NCI-H526 treated with DMSO at 0.1 percent for 48 hours (cell line): ENCODE results near the gene EMC7.
A peak's percentile ranks its signal among the peaks of the same experiment; 100 is the strongest.
"Not testable (repeated sequence)": the region's sequence is repeated elsewhere in the genome, so short reads cannot be mapped to it uniquely, and the experiment has no call there.

Experiments used
- DNase-seq: peaks from one replicate; lab custom pipeline; 2025; lab: John Stamatoyannopoulos, UW

The EMC7 gene

DNA sequence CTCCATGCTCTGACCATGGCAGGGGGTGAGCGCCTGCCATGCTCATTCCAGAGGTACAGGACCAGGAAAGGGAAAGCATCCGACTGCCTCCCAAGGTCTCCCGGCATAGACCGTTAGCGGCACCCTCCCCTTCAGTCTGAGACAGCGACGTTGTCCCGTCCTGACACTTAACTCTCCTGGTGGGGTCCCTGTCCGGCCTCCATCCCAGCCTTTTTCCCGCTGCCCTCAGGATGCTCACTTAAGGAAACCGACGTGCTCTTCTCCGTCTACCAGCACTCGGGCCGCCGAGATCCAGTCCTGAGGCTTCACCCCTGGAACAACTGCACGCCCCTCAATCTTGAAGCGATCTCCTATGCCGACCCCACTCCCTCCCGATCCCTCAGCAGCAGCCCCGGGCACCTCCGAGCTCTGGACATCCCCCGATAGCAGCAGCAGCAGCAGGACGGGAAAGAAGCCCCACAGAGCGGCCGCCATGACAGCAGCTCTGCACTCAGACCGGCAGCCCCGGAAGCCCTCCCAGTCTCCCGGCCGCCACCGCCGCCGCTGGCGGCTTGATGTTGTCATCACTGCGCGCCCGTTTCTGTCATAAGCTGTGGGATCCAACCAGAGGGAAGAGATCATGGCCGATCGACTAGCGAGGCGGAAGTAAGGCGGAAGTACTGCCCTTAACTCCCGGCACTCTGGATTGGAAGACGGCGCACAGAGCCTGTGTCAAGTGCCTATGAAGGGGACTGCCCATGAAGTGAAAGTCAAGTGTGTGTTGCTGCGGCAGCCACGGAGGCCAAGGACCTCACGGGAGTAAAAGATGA lies at the start of gene EMC7, which contains the start of gene PGBD4:
Gene EMC7, minus strand, starts transcription at position 497 of the 809 bp plus-strand sequence. Its CDS starts 23 bp downstream, at position 474.
Gene PGBD4, plus strand, starts transcription at position 718 of the 809 bp plus-strand sequence. CDS start 449 bp downstream, outside the sequence.
- DNase-seq, result peak; percentile 97

DNA sequence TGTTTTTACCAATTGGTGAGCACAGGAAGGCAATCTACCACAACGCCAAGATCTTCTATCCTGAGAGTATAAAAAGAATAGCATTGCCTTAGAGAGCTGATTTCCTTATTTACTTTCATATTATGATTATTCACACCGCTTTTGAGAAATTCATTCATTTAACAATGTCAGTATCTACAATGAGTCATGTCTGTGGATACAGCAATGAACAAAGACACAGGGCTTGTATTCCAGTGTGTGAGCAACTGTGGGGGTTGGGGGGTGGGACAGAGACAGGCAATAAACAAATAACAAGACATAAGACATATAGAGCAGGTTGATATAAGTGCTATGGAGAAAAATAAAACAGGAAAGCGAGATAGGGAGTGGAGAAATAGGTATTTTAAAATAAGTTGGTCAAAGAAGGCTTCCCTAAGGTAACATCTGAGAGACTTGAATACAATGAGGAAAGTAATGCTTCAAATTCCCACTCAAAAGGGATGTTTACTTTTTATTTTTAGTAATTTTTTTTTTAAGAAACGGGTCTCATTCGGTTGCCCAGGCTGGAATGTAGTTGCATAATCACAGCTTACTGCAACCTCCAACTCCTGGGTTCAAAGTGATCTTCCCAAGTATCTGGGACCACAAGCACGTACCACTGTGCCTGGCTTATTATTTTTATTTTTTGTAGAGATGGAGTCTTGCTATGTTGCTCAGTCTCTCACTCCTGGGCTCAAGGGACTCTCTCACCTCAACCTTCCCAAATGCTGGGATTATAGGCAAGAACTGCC lies 45.9 kb upstream of the EMC7 start:
- DNase-seq, result no peak

DNA sequence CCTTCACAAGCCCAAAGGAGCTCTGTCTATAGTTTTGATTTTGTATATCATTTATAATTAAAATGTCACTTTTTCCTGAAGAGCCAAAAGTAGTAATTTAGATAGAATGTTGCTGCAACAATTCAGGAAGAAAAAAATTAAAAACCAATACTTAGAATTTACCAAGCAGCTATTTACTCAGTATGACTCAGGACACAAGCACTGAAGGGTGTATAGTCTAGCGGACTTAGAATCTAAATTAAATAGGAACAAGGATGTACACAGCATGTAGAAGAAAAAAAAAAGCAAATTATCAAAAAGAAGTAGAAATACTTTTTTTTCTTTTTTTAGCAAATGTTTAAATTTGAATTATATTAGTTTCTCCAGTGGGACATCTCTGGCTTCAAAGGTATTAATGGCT lies 31.8 kb upstream of the EMC7 start:
- DNase-seq, result no peak

DNA sequence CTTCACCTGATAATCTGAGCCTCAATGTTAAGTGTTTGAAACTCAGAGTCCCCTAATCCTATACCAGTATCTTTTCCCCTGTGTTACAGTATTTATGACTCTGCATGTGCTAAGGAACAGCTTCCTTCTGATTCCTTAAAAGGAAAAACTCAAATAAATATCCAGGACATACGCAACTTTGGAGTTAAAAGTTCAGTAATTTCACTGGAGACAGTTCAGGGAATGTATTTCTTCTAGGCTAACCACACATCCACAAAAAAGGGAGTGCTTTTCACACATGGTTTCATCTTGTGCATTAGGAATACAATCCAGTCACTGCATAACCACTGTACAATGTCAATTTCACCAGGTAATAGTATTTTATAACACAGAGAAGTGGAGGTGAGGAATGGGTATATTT lies 31.2 kb upstream of the EMC7 start:
- no peak for DNase-seq

DNA sequence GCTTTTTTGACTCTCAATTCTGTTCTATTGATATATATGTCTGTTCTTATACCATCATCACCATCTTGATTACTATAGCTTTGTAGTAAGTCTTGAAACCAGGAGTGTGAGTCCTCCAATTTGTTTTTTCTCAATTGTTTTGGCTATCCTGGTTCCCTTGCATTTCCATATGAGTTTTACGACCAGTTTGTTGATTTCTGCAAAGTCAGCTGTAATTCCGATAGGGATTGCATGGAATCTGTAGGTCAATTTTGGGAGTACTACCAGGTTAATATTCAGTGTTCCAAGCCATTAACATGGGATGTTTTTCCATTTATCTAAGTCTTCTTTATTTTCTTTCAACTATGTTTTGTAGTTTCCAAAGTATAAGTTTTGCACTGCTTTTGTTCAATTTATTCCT lies 27.2 kb upstream of the EMC7 start:
- DNase-seq, result no peak

DNA sequence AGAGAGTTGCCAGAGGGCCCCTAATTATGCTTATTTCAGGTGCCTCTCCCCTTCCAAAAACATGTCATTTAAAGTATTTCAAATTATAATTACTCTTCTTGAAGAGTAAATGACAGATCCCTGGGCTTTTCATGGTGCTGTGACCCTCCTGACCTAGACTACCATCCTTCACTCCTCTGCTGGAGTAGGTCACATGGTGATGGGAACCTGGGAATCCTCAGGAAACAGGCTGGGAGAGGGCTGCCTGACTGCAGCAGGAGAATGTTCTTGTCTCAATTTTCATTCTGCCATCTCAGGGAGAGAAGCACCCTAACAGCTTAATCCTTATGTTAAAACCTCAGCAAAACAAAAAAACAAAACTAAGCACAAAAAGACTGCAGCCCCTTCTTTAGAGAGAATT lies 24.9 kb upstream of the EMC7 start:
- no peak for DNase-seq

DNA sequence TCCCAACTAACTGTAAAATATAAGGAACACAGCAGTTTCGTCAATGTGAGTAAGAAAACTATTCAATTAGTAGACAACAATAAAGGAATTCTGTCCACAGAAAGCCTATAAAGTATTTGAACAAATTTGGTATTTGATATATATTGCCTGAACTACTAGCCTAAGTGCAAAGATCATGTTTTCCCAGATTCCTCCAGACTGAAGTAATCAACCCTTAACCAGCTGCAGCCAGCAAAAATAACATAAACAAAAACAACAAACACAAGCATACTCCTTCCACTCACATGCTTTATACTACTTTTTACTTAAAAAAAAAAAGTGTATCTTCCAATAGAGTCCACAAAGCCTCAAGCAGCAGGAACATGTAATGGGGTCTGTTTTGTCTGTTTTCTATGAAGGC lies 24.3 kb upstream of the EMC7 start:
- no peak for DNase-seq

DNA sequence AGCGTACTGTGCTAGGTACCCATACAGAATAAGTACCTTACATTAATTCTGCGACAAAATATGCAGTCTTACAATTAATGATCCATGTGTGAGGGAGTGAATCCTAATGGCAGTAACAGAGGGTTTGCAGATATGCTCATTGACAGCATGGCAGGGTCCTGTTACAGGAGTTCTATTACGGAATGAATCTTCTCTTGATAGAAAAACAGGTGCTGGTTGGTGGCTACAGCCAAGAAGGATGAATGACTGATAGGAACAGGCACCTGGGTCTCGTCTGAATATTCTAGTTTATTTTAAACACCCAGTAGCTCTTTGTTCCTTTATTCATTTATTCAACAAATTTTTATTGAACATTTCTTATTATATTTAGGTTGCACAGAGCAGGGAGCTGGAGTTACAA lies 23.0 kb upstream of the EMC7 start:
- DNase-seq, result no peak

DNA sequence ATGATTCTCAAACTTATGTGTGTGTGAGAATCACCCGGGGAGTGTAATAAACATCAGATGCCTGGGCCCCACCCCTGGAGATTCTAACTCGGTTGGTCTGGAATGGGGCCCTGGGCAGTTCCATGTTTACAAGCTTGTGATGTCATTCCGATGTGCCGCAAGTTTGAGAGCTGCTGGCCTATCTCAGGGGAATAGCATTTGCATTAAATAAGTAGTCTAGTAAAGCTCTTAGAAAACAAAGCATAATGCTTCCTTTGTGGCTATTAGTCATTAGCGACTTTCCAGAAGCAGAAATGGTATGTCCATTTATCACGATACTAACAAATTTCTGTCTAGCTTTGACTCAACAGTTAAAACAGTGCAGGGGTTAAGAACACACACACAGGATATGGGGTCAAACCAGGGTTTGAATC lies 21.1 kb upstream of the EMC7 start:
- peak; percentile 67 for DNase-seq

DNA sequence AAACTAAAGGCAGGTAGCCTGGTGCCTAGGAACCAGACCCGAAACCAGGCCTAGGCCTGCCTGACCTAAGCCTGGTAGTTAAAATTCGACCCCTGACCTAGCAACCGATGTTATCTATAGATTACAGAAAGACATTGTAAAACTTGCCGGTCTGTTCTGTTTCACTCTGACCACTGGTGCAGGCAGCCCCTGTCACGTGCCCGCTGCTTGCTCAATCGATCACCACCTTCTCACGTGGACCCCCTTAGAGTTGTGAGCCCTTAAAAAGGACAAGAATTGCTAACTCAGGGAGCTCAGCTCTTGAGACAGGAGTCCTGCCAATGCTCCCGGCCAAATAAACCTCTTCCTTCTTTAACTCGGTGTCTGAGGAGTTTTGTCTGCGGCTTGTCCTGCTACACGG lies 20.1 kb upstream of the EMC7 start:
- DNase-seq, result not testable (repeated sequence)

DNA sequence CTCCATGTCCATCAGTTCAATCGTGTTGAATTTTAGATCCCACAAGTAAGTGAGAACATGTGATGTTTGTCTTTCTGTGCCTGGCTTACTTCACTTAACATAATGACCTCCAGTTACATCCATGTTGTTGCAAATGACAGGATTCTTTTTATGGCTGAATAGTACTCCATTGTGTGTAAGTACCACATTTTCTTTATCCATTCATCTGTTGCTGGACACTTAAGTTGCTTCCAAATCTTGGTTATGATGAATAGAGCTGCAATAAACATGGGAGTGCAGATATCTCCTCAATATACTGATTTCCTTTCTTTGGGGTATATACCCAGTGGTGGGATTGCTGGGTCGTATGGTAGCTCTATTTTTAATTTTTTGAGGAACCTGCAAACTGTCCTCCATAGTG lies 18.8 kb upstream of the EMC7 start:
- DNase-seq, result not testable (repeated sequence)

DNA sequence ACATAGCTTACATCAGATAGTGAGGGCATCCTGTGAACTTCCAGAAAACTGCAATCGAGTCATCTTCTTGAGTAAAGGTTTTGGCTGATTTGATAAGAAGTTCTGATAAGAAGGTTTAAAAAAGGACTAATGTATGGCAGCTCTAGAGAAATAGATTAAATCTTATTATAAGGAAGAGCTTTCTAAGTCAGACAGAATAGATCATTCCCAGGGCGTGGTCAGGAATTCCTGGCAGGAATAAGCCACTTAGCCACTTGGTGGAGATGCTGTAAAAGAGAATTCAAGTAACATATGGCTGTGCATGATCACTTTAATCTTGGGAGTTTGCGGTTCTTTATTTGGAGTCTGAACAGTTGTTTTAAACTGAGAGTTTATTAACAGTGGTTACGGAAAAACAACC lies 17.6 kb upstream of the EMC7 start:
- no peak for DNase-seq

DNA sequence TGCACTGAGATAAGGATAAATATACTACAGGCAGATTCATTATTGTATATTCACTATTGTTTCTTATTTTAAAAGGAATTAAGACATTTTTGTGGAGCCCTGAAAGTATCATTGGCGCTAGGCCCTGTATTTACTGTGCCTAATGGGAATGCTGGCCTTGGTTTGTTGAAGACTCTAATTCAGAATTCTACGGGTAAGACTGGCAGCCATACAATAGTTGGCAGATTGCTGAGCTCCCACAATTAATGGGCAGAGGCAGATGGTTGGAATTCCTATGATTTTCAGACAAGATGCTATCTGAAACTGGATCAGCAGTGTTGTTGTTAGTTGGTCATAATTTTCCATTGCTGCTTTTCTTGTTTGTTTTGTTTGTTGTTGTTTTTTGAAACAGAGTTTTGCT lies 15.0 kb upstream of the EMC7 start:
- DNase-seq, result no peak

DNA sequence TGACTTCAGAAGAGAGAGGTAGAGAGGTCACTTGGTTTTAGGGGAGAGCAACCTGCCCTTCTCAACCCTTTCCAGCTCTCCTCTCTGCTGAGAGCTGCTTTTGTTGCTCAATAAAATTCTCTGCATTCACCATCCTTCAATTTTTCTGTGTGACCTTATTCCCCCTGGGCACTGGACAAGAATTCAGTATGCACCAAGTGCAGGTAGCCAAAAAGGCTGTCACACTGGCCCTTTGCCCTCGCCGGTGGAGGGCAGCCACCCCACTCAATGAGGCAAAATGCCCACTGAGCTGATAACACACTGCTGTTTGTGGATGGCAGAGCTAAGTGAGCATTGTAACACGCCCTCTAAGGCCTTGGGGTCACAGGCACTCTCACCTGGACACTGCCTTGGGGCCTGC lies 13.1 kb upstream of the EMC7 start:
- DNase-seq, result no peak

DNA sequence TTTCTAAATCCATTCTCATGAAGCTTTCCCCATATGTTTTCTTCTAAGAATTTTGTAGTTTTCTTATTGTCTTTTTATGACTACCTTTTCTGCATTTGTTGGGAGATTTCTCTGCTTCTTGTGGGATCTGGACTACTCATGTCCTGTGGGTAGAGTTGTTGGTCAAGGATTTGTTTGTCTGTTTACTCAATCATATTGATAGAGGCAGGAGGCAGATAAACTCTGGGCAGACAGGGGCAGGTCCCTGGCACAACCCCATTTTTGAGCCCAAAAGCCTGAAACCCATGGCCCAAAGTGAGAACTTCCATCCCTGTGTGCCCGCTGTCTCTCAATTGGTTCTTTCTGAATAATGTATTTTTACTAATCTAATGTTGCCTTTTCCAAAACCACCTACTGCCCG lies 12.6 kb upstream of the EMC7 start:
- DNase-seq, result no peak

DNA sequence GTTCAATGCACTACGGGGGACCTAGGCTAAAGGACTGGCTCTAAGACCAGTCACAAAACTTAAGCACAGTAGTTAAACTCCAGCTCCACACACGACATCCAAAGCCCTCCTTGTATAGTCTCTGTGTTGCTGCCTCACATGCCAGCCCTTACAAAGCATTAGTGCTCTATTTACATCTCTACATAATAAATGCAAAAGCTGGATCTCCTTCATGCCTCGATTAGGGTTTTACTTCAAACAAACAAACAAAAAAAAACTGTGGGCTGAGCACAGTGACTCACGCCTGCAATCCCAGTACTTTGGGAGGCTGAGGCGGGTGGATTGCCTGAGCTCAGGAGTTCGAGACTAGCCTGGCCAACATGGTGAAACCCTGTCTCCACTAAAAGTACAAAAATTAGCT lies 9.8 kb upstream of the EMC7 start:
- no peak for DNase-seq

DNA sequence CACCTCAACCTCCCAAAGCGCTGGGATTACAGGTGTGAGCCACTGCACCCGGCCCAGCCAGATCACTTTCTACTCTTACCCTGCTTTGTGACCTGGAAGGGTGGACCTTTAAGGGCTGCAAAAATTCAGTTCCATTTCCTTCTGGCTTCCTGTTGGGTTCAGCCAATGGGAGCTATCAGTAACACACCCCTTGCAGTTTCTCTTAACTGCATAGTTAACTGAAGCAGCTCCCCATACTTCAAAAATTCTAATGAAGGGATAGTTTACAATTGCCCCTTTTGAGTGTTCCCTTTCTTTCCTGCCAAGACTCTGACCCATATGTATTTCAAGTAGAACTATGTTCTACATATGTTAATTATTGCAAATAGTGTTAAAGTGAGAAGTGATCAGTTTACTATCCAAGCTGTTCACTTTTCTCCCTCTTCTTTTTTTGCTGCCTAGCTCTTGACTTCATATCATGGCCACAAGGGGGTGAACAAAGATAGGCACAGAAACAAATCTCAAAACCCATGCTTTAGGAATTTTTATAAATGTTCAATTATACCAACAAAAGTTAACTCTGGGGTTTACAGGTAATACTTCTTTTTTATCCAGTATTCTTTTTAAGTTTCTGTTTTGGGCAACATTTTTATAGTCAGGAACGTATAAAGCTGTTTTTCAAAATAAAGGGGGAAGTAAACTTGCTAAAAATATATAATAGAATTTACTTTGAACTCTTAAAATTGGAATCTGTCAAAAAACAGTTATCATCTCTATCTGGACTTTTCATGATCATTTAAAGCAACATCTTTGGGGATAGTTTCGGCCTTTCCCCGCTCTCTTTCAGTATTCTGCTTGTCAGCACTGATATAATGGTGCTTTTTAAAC lies 8.4 kb upstream of the EMC7 start:
- DNase-seq, result no peak

DNA sequence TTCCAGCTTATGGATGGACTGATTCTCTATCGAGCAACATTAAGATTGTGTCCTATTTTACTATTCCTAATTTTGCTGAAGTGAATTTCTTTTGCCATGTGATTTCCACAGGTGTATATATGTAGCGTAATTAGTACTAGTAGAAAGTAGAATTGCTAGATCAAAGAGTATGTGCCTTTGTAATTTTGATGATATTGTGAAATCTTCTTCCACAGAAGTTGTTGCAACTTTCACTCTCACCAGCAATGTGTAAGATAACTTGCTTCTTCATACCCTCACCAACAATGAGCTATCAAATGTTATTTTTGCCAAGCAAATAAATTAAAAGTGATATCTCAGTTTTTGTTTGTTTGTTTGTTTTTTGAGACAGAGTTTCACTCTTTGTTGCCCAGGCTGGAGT lies 5.7 kb upstream of the EMC7 start:
- no peak for DNase-seq

DNA sequence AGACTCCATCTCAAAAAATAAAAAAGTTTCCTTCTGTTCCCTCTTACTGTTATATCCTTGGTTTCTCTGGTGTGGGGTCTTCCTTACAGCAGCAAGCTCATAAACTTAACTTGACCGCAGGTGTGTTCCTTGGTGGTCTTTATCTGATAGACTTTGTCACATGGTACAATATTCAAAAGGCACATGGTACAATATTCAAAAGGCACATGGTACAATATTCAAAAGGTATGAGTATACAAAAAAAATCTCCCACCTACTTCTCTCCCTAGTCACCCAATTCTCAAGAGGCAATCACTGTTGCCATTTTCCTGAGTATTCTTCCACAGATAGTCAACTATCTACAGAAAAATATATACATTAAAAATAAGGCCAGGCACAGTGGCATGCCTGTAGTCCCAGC lies 4.8 kb upstream of the EMC7 start:
- DNase-seq, result no peak

DNA sequence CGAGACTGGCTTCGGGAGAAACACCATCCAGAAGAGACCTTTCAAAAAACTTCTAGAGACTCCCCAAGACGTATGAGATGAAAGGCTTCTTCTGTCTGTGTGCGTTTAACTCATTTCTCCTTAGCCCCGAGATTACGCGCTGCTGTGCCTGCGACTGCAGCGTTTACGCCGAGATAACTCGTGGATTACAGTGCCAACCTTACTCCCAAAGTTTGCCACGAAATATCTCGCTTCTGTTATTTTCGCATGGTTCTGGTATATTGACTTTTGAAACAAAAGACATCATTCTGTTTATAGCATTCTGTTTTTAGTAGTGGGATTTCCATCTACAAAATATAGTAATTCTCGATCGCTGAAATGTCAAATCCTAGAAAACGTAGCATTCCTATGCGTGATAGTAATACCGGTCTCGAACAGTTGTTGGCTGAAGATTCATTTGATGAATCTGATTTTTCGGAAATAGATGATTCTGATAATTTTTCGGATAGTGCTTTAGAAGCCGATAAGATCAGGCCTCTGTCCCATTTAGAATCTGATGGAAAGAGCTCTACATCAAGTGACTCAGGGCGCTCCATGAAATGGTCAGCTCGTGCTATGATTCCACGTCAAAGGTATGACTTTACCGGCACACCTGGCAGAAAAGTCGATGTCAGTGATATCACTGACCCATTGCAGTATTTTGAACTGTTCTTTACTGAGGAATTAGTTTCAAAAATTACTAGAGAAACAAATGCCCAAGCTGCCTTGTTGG lies 688 bp upstream of the EMC7 start:
- DNase-seq, result peak; percentile 64

DNA sequence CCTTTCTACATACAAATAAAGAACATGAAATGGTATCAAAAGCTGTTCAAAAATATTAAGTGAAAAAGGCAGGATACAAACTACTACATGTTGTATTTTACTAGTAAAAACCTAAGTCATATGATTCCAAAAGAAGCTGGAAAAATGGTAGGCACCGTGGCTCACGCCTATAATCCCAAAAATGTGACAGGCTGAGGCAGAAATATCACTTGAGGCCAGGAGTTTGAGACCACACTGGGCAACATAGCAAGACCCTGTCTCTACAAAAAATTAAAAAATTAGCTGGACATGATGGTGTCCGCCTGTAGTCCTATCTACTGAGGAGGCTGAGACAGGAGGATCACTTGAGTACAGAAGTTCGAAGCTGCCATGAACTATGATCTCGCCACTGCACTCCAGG lies 1.7 kb downstream of the EMC7 start:
- no peak for DNase-seq

DNA sequence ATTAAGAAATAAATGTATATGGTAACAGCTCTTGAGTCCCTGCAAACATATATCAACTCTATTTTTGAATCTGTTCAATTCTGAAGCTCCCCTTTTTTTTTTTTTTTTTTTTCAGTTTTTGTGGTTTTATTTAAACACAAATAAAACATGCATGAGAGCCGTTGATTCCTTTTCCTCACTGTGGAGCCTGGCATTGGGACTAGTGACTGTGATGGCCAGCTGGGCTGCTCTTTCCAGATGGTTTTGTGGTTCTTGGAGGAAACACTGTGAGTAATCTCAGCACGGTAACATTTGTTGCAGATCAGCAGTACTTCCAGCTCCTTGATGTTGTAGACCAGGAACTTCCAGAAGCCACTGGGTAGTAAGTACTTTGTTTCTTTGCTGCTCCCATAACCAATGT lies 15.9 kb downstream of the EMC7 start:
- no peak for DNase-seq
